ENCODE measurements around the gene C1orf74.

The C1orf74 gene

DNA sequence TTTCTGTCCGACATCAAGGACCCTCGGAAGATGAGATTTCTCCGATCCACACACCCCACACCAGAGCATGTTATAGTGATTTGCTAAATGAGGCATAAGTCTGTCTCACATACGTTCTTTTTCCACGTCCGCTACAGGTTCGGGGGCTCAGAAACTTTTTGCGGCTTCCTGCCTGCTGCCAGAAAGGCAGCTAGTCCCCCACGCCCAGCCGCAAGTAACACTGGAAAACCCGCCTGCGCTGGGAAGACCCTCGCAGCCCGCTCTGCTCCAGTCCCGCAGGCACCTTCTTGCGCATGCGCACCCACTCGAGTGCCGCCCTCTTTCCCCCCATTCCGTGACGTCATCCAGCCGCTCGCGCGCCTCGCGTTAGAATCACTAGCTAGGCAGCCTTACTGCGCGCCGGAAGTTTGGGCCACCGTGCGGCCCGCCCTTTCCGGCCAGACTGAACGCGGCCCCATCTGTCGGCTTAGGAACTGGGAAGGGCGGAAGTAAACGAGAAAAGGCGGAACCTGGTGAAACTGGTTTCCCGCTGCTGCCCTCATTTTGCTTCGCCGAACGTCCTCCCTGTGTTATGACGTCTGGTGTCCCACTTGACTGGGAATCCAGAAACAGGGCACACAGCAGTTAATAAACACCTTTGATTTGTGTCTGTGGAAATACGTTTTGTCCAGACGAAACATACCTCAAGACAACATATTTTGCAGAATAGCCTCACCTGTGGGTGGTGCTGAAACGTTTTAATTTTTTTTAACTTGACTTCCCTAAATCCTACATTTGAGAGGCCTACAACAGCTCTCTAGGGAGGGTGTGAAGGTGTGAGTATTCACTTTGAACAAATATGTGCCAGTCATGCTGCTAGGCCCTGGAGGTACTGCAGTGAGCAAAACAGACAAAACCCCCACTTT lies at the start of gene C1orf74:
TSS of gene C1orf74 (minus strand) at position 295 of the 905 bp plus-strand sequence. CDS start 925 bp downstream, outside the sequence.
- DNase-seq (ENCODE audit: low spot score) = peak; percentile 100

DNA sequence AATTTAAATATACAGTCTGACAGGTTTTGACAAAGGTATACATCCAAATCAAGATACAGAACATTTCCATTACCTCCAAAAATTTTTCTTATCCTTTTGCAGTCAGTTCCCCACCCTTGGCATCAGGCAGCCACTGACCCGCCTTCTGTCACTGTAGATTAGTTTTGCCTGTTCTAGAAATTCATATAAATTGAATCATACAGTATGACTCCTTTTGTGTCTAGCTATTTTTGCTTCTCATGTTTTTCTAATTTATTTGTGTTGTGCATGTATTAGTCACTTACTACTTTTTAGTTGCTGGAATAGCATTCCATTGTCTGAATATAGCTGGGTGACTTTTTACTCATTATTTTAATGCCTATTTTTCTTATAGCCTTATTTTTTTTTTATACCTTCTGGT lies 47.3 kb upstream of the C1orf74 start:
- DNase-seq (ENCODE audit: low spot score) = no peak

DNA sequence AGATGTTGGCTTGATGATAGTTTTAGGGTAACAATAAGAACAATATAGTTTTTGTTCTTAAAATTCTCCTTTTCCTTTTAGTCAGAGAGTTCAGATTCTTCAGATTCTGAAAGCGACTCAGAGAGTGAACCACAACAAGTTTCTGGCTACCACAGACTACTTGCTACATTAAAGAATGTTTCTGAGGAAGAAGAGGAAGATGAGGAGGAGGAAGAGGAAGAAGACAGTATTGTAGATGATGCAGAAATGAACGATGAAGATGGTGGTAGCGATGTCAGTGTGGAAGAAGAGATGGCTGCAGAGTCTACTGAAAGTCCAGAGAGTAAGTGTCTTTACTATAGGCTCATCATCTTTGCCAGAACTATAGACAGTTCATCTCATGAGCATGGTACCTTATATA lies 46.4 kb upstream of the C1orf74 start:
- DNase-seq (ENCODE audit: low spot score) = no peak

DNA sequence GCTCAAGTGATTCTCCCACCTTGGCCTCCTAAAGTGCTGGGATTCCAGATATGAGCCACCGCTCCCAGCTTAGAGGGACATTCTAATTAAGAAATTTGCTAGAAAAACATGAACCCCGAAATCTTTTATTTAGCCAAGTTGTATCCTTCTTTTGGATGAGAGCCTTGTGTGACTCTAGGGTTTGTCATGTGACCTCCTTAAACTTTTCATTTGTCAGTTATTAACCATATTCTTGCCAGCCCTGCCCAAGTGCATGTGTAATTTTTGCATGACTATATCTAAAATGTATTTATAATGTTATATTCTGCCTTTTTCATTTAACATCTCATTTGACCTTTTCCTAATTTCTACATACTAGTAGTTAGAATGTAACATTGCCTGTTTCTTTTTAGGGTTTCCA lies 45.4 kb upstream of the C1orf74 start:
- no peak for DNase-seq (ENCODE audit: low spot score)

DNA sequence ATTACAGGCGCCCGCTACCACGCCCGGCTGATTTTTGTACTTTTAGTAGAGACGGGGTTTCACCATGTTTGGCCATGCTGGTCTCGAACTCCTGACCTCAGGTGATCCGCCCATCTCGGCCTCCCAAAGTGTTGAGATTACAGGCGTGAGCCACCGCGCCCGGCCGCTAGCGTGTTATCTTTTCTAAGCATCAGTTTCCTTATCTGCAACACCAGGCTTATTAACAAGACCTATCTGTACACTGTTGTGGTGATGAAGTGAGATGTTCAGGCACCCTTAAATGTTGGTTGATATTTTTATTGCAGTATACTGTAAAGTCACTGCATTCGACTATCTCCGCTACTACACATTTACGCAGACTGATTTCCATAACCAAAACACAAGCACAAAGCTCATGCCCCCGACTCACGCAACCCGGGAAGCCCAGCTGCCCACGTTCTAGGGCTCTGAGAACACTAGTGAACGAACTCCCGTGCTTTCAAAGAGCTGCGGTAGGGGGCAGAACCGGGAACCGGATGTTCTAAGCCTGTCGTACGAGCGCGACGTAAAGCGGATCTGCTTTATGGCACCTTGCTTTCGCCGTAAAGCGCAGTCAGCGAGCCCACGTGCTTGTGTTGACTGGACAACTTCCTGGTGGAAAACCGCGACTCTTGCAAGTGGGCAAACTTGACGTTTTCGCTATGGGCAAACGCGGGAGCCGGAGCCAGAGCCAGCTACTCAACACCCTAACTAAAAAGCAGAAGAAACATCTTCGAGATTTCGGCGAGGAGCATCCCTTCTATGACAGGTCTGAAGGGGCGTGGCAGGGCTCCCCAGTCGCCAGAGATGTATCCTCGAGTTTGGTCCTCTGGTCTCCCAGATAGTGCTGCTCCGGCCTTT lies 43.3 kb upstream of the C1orf74 start, which contains the start of gene UTP25:
TSS of gene UTP25 (plus strand) at position 589 of the 879 bp plus-strand sequence. CDS start at position 681, 92 bp downstream.
- DNase-seq (ENCODE audit: low spot score) = peak; percentile 91

DNA sequence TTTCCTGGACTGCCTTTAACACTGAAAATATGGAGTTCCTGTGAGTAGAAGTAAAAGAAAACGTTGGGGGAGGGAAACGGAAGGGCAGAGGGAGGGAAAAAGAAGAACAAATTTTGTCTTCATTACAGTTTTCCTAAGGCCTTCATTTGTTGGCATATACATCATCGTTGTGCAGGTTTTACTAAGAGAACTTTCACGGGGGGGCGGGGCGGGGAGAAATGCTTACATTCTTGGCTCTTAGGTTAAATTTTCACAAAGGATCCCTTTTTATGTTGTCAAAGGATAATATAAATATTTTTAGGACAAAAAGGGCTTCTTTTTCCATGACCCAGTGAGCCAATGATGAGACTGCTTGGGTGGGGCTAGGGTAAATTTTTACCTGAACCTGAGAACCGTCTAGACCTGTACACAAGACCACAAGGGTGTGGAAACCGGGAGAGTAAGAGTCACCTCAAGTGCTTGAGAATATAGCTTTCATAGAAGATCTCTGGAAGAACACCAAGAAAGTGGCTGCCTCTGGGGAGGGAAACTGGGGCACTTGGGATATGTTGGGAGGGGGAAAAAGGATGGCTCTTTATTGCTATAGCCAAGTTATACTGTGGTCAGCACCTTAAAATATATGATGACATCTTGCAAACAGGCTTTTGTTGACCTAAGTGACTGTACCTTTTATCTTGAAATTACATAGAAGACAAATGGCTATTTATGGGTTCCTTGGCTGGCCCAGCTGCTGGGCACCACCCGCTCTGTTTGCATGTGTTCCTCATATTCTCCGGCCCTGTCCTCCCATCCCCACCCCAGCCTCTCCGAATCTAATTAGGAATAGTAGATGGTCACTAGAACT lies 41.5 kb upstream of the C1orf74 start:
- DNase-seq (ENCODE audit: low spot score) = no peak

DNA sequence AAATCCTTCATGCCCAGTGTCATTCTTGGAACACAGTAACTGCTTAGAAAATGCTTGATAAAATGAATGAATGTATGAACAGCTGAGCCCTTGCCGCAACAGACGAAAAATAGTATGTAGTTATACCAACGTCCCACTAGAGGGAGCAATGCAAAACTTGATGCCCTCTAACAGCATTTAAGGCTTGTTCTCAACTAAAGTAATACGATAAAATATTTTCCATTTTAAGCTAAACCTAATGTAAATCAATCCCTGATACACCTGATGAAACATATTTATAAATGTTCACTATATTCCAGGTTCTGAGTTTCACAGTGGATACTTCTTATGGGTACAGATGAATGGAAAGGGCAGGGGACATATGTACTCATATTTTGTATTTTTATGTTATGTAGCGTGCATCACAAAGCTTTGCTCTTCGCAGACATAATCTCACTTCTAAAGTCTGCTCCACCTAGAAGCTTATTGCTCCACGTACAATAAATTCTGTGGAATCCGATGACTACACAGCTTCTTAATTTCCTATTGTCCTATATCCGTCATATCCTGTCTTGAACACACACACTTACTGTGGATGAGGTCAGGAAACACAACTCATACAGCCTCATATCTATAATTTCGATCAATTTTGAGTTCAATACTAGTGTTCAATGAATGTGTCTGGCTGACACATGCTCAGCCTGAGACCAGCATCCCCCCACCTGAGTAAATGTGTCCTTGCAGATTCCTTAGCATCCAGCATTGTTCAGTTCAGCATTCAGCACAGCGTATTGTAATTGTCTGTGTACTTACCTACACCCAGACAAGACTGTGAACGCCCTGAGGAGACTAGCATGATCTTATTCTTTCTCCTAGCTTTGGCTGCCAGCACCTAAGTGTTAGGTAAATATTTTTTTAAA lies 39.0 kb upstream of the C1orf74 start:
- peak; percentile 69 for DNase-seq (ENCODE audit: low spot score)

DNA sequence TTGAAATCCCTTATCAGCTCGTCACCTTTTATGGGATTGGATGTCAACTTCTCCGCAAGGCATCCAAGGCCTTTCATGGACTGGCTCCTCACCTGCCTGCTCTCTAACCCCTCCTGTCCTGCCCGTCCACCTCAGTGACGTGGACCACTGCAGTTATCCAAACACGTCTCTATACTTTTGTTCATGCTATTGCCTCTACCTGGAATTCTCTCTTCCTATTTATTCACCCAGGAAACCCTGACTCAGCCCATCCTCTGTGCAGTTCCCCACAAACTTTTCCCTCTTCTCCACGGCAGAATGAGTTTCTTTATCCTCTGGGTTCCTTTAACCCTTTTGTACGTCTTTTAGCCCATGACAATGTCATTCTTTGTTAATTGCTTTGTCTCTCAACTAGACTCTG lies 38.3 kb upstream of the C1orf74 start:
- no peak for DNase-seq (ENCODE audit: low spot score)

DNA sequence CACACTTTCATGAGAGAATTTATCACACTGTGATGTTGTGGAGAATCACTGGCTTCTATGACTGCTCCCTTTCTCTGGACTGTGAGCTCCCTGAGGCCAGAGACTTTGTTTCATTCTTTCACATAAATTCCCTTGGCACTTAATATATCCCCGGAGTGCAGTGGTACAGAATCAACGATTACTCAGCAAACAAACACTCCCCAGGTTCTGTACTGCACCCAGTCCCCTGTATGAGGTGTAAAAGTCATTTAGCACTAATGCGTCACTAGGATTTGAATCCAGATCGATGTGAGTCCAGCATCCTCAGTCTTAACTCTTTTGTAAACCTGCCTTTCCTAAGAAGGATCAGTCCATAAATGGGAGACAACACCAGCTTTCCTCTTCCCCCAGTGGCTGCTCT lies 36.6 kb upstream of the C1orf74 start:
- no peak for DNase-seq (ENCODE audit: low spot score)

DNA sequence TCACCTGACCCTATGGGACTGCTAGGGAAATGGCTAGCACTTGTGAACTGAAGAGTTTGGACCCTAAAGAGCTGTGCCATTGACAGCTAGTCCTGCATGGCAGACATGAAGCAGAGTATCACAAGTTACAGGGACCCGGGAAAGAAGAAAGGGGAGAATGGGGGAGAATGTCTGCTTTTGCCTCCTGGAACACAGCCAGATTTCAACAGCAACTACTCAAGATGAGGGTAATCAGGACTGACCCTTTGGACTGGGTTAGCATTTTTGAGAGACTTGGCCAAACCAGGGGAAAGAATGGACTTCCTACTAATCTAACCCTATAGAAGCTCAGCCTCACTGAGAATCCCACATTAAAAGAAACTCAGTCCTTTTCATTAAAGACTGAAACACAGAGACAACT lies 34.7 kb upstream of the C1orf74 start:
- no peak for DNase-seq (ENCODE audit: low spot score)

DNA sequence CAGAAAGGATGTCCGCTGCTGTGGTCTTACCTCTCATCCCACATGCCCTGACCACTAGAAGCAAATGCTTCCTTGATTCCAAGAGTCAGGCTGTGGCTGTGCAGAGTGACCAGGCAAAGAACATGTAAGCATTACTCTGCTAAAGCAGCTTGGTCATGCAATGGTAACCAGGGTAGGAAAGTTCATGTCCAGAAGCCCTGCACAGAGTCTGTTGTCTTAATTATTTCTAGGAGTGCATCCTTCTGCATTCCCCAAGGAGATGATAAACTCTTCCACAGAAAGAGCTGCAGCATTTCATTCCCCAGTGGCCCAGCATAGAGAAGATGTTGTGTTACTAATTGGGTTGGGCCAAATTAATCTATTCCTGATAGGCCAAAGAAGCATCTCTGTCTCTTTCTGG lies 33.3 kb upstream of the C1orf74 start:
- no peak for DNase-seq (ENCODE audit: low spot score)

DNA sequence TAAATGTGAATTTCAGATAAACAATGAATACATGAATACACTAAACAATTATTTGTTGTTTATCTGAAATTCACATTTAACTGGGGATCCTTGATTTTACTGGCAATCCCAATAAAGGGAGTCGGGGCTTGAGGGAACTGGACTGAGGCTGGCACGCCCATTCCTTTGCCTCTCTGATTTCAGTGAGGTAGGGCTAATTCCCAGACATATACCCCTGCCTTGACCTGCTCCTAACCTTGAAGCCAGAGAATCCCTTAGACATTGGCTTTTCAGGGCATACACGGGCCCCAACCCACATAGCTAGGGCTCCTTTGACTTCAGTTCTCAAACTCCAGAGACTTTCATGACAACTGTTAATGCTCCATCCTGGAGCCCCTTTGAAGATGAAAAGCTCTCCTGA lies 32.6 kb upstream of the C1orf74 start:
- DNase-seq (ENCODE audit: low spot score) = no peak

DNA sequence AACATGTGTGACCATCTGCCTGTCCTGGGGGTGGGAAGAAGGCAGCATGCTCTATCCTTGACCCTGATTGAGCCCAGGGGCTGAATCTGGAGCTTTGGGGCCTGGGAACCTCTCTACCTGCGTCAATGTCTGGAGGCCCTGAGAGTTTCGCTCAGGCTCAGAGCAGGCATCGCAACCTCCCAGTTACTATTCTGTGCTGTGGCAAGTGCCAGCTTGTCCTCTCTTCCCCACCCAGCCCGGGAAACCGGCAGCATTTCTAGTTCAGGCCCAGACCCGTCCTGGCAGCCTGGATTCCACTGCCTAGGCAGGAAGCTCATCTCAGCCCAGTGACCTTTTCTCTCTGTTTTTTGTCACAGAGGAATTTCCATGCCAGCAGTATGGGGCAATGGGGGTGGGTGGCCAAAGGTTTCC lies 31.6 kb upstream of the C1orf74 start:
- DNase-seq (ENCODE audit: low spot score) = no peak

DNA sequence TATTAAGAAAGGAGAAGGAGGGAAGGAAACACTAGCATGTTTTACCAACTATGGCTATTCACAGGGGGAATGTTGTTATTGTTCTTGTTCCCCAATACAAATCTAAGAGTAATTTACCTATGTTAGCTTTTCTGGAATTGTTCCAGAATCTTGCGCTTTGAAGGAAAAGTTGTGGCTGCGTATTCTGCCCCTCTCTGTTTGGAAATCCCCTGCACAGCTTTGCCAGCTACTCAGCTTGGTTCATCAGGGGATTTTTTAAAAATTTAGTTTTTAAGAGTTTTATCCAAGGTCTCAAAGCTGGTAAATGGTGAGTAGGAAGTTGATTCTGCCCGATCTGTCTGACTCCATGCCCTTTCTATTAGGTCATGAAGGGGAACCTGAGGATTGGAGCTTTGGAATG lies 31.1 kb upstream of the C1orf74 start:
- no peak for DNase-seq (ENCODE audit: low spot score)

DNA sequence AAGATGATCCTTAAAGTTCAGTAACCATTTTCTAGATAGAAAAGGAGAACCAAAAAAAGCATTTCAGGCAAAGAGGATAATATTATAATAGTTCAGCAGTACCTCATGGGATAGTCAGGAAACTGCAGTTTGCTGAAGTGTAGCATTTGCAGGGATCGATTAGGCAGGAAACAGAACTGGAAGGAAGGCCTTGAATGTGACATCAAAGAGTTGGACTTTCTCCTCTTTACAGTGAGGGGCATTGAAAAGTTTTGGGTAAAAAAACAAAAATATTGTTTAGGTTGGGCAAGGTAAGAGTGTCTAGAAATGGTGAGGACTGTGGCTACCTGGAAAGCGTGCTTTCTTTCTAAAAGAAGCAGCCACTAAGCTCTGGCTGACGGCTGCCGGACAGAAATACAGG lies 29.5 kb upstream of the C1orf74 start:
- DNase-seq (ENCODE audit: low spot score) = no peak

DNA sequence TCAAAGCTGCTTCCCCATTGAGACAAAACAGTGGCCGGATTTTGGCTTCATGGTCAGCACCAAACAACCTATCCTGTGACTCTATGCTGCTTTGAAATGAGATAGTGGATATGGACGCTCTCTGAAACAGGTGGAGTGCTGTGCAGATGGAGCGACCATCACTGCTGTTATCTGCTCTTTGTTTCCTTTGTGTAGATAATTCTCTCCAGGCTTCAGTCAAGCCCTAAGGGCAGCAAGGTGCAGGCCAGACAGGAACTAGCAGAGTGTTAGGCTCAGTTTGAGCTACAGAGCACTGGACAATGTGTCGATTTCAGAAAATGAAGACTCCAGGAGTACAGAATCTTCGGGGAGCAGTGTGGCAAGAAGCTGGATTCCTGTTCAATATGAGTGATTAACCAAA lies 26.4 kb upstream of the C1orf74 start:
- DNase-seq (ENCODE audit: low spot score) = no peak

DNA sequence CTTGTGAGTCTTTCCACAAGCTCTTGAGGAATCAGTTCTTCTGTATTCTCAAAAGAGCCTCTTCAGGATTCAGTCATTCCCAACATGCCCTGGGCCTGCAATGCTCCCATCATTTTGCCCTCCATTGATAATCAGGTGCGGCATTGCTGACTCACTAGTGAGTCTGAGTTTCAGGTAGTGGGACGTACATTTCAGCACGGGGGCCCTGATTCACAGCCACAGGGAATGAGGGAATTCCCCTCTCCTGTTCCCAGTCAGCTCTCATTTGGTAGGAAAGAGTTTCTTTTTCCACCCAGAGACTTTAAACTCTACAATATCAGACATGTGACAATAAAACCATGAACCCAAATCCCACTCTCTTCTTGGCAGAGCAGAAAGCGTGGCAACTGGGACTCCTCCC lies 25.3 kb upstream of the C1orf74 start:
- no peak for DNase-seq (ENCODE audit: low spot score)

DNA sequence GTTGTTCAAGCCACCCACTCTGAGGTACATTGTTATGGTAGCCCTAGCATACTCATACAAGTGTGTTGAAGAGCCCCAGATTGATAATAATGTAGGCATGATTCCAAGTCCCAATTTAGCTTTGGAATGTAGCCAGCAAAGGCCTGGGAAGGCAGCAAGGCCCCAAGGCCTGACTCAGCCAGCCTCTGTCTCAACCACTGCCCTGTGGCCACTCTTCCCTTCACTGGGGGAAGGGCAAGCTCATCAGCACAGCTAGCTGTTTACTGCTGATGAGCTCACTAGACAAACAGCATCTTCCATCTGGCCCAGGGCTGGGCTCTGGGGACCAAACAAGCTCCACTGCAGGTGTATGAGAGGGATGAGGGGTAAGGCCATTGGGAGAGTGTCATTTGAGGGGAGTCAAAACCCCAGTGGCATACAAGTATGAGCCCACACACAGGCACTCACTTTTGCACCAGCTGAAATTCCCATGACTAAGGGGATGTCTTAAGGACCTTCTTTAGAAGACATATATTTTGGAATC lies 23.8 kb upstream of the C1orf74 start:
- DNase-seq (ENCODE audit: low spot score) = no peak

DNA sequence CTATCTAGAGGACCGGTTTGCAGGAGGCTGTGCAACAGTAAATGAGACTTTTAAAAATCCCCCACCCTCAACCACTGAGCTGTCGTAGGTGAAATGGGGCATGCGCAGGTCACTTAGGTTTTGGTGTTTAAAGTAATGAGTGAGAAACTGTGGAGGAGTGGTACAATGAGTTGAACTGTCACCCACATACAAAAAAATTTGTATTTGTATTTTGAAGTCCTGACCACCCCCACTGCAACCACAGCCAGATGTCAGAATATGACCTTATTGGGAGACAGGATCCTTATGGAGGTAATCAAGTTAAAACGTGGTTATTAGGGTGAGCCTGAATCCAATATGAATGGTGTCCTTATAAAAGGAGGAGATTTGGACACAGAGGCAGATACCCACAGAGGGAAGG lies 23.1 kb upstream of the C1orf74 start:
- DNase-seq (ENCODE audit: low spot score) = no peak

DNA sequence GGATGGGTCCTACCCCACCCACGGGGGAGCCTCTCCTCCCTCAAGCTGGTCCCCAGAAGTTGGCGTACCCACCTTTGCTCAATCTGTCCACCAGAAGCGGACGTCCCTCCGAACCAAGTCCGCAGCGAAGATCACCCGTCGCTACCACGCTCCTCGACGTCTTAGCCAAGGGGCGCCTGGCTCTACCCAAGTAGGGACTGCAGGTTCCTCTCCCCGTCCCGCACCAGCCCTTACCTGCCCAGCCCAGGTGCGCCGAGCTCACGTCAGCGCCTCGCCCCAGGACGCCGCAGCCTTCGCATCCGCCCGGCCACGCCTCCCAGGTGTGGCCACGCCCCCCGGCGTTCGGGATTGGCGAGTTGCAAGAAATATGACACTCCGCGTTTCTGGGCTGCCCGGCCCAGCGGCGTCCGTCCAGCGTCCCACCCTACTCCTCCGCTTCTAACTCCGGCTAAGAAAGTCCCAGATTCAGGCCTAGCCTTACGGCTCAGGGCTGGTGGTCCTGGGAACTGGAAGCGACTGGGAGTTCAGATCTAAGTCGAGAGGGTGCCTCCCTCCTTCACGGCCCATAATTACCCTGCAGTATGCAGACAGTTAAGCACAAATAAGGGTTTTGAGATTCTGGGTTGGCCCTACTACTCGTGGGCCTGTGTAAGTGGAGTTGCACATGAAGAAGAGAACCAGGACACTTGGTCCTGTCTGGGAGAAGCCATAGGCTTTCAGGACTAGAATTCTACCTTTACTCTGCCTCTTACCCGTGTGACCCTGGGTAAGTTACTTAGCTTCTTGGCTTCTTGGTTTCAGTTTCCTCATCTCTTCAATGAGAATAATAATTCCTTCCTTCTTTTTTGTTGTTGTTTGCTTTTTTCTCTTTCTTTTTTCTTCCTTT lies 21.8 kb upstream of the C1orf74 start, which contains the start of gene IRF6:
TSS of gene IRF6 (minus strand) at position 268 of the 886 bp plus-strand sequence. CDS start 4,729 bp downstream, outside the sequence.
- DNase-seq (ENCODE audit: low spot score) = peak; percentile 45

All from D341Med (cell line).